CD14-positive monocyte (primary cell): ENCODE data around the gene FMO5. TPM values are rescaled to one million over a fixed set of nuclear protein-coding genes. Genes with fewer than 3 reads are reported as not detected.

Experiments used
- DNase-seq, 3 donors: peaks; one replicate each; pipeline ENCODE4 v3.0.0-alpha.2; 2011 to 2022
- H2AFZ ChIP-seq: 2 replicates; pipeline ENCODE4 v1.6.0; 2012; ENCODE audit warnings: mild to moderate bottlenecking, low read depth, low read length, inconsistent platforms; ENCODE audit not compliant: insufficient read depth, poor library complexity, severe bottlenecking
- H3K27ac ChIP-seq, 2 donors: 1 replicate in 1 of 2; 2 replicates in 1 of 2; pipeline ENCODE4 v1.5.1; 2012 to 2013; ENCODE audit warnings: low read length in 2 of 2, control low read depth in 1 of 2, inconsistent platforms in 1 of 2, low read depth in 1 of 2, mild to moderate bottlenecking in 1 of 2
- H3K27me3 ChIP-seq, 2 donors: one replicate each; pipeline versions ENCODE4 v1.6.0 to v1.6.1; 2011 to 2013; ENCODE audit warnings: low read length in 2 of 2; ENCODE audit not compliant: control insufficient read depth in 2 of 2, insufficient read depth in 2 of 2
- H3K36me3 ChIP-seq, 2 donors: replicated peaks in 1 of 2; 1 replicate in 1 of 2; 2 replicates in 1 of 2; pipeline versions ENCODE4 v1.5.1 to v1.6.1; 2012 to 2013; ENCODE audit warnings: low read length in 2 of 2, control low read depth in 1 of 2, inconsistent platforms in 1 of 2, mild to moderate bottlenecking in 1 of 2; ENCODE audit not compliant: insufficient read depth in 2 of 2, control insufficient read depth in 1 of 2
- H3K4me1 ChIP-seq, 2 donors: 1 replicate in 1 of 2; 2 replicates in 1 of 2; pipeline versions ENCODE4 v1.5.1 to v1.6.1; 2012 to 2013; ENCODE audit warnings: low read length in 2 of 2, control low read depth in 1 of 2, inconsistent platforms in 1 of 2, mild to moderate bottlenecking in 1 of 2, moderate library complexity in 1 of 2; ENCODE audit not compliant: insufficient read depth in 2 of 2, control insufficient read depth in 1 of 2
- H3K4me2 ChIP-seq: replicated peaks from 2 replicates; pipeline ENCODE3; 2012; ENCODE audit warnings: low read length, moderate library complexity, mild to moderate bottlenecking; ENCODE audit not compliant: poor library complexity, severe bottlenecking; ENCODE audit errors: extremely low read depth
- H3K4me3 ChIP-seq, 3 experiments: fragments of 200-600 bp in 1 of 3; sonication (generic) in 1 of 3; replicated peaks in 1 of 3; 1 replicate in 2 of 3; 2 replicates in 1 of 3; pipeline ENCODE4 v1.5.1; 2011 to 2013; ENCODE audit warnings: low read length in 3 of 3, mild to moderate bottlenecking in 3 of 3, control low read depth in 2 of 3, low read depth in 2 of 3, inconsistent platforms in 1 of 3, moderate library complexity in 1 of 3
- H3K79me2 ChIP-seq: 2 replicates; pipeline ENCODE4 v1.6.0; 2012; ENCODE audit warnings: mild to moderate bottlenecking, control low read depth, inconsistent platforms, low read length, moderate library complexity; ENCODE audit not compliant: insufficient read depth
- H3K9ac ChIP-seq: 2 replicates; pipeline ENCODE4 v1.6.0; 2017; ENCODE audit warnings: low read length, mild to moderate bottlenecking; ENCODE audit not compliant: insufficient read depth, poor library complexity, severe bottlenecking
- H3K9me3 ChIP-seq, 2 donors: replicated peaks in 1 of 2; 1 replicate in 1 of 2; 2 replicates in 1 of 2; pipeline versions ENCODE4 v1.5.1 to v1.6.1; 2012 to 2013; ENCODE audit warnings: low read length in 2 of 2, control low read depth in 1 of 2; ENCODE audit not compliant: control insufficient read depth in 1 of 2, insufficient read depth in 1 of 2
- H4K20me1 ChIP-seq: 2 replicates; pipeline ENCODE4 v1.6.0; 2012; ENCODE audit warnings: mild to moderate bottlenecking, low read length, control low read depth, moderate library complexity; ENCODE audit not compliant: insufficient read depth
- H3K27ac Mint-ChIP-seq, 7 donors: one replicate each; pipeline ENCODE4 v1.8.0; 2020; ENCODE audit warnings: mild to moderate bottlenecking in 7 of 7, mixed read lengths in 7 of 7, moderate library complexity in 6 of 7, inconsistent platforms in 2 of 7
- H3K27me3 Mint-ChIP-seq, 3 donors: one replicate each; pipeline ENCODE4 v1.8.0; 2021 to 2022; ENCODE audit warnings: low read depth in 3 of 3, mild to moderate bottlenecking in 3 of 3, mixed read lengths in 3 of 3, moderate library complexity in 3 of 3, inconsistent platforms in 1 of 3
- H3K36me3 Mint-ChIP-seq, 2 donors: one replicate each; pipeline ENCODE4 v1.8.0; 2020; ENCODE audit warnings: mixed read lengths in 2 of 2, inconsistent platforms in 1 of 2, mild to moderate bottlenecking in 1 of 2
- H3K4me1 Mint-ChIP-seq: one replicate; pipeline ENCODE4 v1.8.0; 2020; ENCODE audit warnings: mild to moderate bottlenecking, mixed read lengths
- H3K4me3 Mint-ChIP-seq, 2 donors: one replicate each; pipeline ENCODE4 v1.8.0; 2020; ENCODE audit warnings: mild to moderate bottlenecking in 2 of 2, mixed read lengths in 2 of 2, moderate library complexity in 1 of 2
- H3K9me3 Mint-ChIP-seq, 7 donors: one replicate each; pipeline ENCODE4 v1.8.0; 2020 to 2022; ENCODE audit warnings: mixed read lengths in 7 of 7, mild to moderate bottlenecking in 6 of 7, moderate library complexity in 6 of 7, inconsistent platforms in 2 of 7
- WGBS: methylation state at CpG from one replicate; pipeline ENCODE4 v1.1.5; 2013; ENCODE audit warnings: missing lambda C conversion rate; ENCODE audit not compliant: insufficient coverage; 5-methylcytosine and 5-hydroxymethylcytosine counted together
- intact Hi-C, 2 donors: fragments of 100-400 bp; cut with micrococcal nuclease; formaldehyde crosslinking; loops; one replicate each; pipeline versions ENCODE4 v1.15.0 to v1.15.1; 2023
- polyA plus RNA-seq, 3 donors: library from polyadenylated mRNA; depleted of rRNA in 1 of 3; unstranded in 2 of 3; stranded (reverse) in 1 of 3; fragments of 300-500 nt in 2 of 3; fragments of >200 nt in 1 of 3; fragmentation: Illumina TruSeq in 2 of 3; gene quantifications; 1 replicate in 2 of 3; 2 replicates in 1 of 3; pipeline ENCODE4 v1.2.3, GENCODE V29; 2012 to 2021
- TF ChIP-seq, protein P1 (sequence below): fragments of 200-600 bp; IDR thresholded peaks from one replicate; pipeline ENCODE4 v1.8.0; 2022; ENCODE audit warnings: antibody characterized with exemption, mild to moderate bottlenecking

Gene FMO5
- polyA plus RNA-seq, 3 donors = 16.8 to 20.0 (median 18.0) TPM

GRCh38 chr1:147214325-147214724, 10.8 kb downstream of the FMO5 start:
- intact Hi-C loops = no loop called here
- H3K9me3 Mint-ChIP-seq = no peaks in the 10 kb centered on the region
- Histone ChIP-seq H3K9me3 (no peaks in the 10 kb centered on the region), H3K4me2 (no peak overlapping the region), H3K79me2 (no peaks in the 10 kb centered on the region), H4K20me1 (no peaks in the 10 kb centered on the region), H3K9ac (no peak overlapping the region), H3K27ac (no peak overlapping the region), H3K36me3 (peaks cover 25 to 54% of the 10 kb centered on the region in 2 donors), H3K4me1 (peaks cover 19 to 28% of the 10 kb centered on the region in 2 donors), H3K27me3 (no peaks in the 10 kb centered on the region), H2AFZ (no peak overlapping the region), H3K4me3 (no peak overlapping the region)
- no peak for DNase-seq
- peaks cover 26% of the 10 kb centered on the region for H3K4me1 Mint-ChIP-seq
- 0% methylated on average over 1 of the region's 7 CpGs for WGBS
- H3K27me3 Mint-ChIP-seq = peaks cover 0 to 2% (median 0%) of the 10 kb centered on the region in 3 donors
- no peak overlapping the region for H3K27ac Mint-ChIP-seq
- peaks cover 54 to 56% of the 10 kb centered on the region in 2 donors for H3K36me3 Mint-ChIP-seq
- TF ChIP-seq, protein P1, sequence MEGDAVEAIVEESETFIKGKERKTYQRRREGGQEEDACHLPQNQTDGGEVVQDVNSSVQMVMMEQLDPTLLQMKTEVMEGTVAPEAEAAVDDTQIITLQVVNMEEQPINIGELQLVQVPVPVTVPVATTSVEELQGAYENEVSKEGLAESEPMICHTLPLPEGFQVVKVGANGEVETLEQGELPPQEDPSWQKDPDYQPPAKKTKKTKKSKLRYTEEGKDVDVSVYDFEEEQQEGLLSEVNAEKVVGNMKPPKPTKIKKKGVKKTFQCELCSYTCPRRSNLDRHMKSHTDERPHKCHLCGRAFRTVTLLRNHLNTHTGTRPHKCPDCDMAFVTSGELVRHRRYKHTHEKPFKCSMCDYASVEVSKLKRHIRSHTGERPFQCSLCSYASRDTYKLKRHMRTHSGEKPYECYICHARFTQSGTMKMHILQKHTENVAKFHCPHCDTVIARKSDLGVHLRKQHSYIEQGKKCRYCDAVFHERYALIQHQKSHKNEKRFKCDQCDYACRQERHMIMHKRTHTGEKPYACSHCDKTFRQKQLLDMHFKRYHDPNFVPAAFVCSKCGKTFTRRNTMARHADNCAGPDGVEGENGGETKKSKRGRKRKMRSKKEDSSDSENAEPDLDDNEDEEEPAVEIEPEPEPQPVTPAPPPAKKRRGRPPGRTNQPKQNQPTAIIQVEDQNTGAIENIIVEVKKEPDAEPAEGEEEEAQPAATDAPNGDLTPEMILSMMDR = no peak
- no peak overlapping the region for H3K4me3 Mint-ChIP-seq

GRCh38 chr1:147213271-147213670, 11.9 kb downstream of the FMO5 start:
- H3K36me3 ChIP-seq = peaks cover 29 to 64% of the 10 kb centered on the region in 2 donors
- no peaks in the 10 kb centered on the region for H3K79me2 ChIP-seq
- H3K9me3 Mint-ChIP-seq = no peaks in the 10 kb centered on the region
- H3K4me3 Mint-ChIP-seq = no peak overlapping the region
- H3K4me2 ChIP-seq = no peak overlapping the region
- H3K4me3 ChIP-seq = no peak overlapping the region
- H3K9ac ChIP-seq = no peak overlapping the region
- H3K27me3 ChIP-seq = no peaks in the 10 kb centered on the region
- H4K20me1 ChIP-seq = no peaks in the 10 kb centered on the region
- no peak overlapping the region for H3K27ac ChIP-seq
- intact Hi-C loops = no loop called here
- H2AFZ ChIP-seq = no peak overlapping the region
- no peaks in the 10 kb centered on the region for H3K9me3 ChIP-seq
- peaks cover 59 to 65% of the 10 kb centered on the region in 2 donors for H3K36me3 Mint-ChIP-seq
- H3K27ac Mint-ChIP-seq = no peak overlapping the region
- H3K4me1 ChIP-seq = peaks cover 10 to 17% of the 10 kb centered on the region in 2 donors
- peaks cover 16% of the 10 kb centered on the region for H3K4me1 Mint-ChIP-seq
- H3K27me3 Mint-ChIP-seq = peaks cover 0 to 2% (median 0%) of the 10 kb centered on the region in 3 donors
- DNase-seq = no peak
- TF ChIP-seq, protein P1 = no peak
